ENCODE data around the gene CCDC3. TPM values are rescaled to one million over a fixed set of nuclear protein-coding genes. Genes with fewer than 3 reads are reported as not detected.

The CCDC3 gene
- total and polyA plus RNA-seq, 2 experiments from 2014 or later, result not detected

DNA sequence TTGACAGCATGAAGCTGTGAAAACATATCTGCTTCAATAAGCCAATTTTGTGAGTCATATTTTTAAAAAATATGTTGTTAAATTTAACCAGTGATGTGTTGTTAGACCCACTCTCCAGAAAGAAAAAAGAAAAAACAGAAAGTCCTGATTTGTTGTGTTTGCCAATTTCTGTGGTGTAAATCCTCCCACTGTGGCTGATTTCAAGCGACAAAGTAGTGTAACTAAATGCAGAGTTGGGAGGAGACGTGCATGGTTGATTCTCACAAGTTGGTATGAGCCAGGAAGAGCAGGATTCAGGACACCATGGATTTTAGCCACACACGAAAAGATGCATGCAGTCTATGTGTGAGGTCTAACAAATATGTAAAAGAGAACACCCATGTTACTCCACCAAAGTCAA lies 139.1 kb downstream of the CCDC3 start:
- H3K9me2 ChIP-seq (ENCODE audit: insufficient read depth), result no peaks in the 10 kb centered on the region
- no peaks in the 10 kb centered on the region for H3K4me1 ChIP-seq (ENCODE audit: insufficient read depth)
- no peaks in the 10 kb centered on the region for H3K9me3 ChIP-seq (ENCODE audit: low read depth)
- in situ Hi-C loops (cut with MboI), result no loop called here
- no peak for DNase-seq
- no peak overlapping the region for H3K27ac ChIP-seq
- H3K9ac ChIP-seq, result no peak overlapping the region
- TF ChIP-seq EZH2phosphoT487 (IDR thresholded peaks at IDR 0.05; ENCODE audit: insufficient read depth, low read depth) (no peak), EZH2 (IDR thresholded peaks at IDR 0.05; ENCODE audit: insufficient read depth, poor library complexity, severe bottlenecking) (no peak)
- WGBS, 2 experiments (ENCODE audit: low coverage in 1 of 2, low lambda C conversion rate in 2 of 2, missing lambda C conversion rate in 2 of 2), result 31 to 34% methylated on average over 3 of the region's 3 CpGs
- H3K79me2 ChIP-seq (ENCODE audit: insufficient read depth), result no peaks in the 10 kb centered on the region
- no peaks in the 10 kb centered on the region for H4K20me1 ChIP-seq (ENCODE audit: insufficient read depth)
- no peak overlapping the region for H3K4me2 ChIP-seq (ENCODE audit: unreplicated experiment)
- H3K36me3 ChIP-seq (ENCODE audit: low read depth), result no peaks in the 10 kb centered on the region
- H3K27me3 ChIP-seq (replicated peaks; ENCODE audit: insufficient read depth), result no peaks in the 10 kb centered on the region
- no peaks in the 10 kb centered on the region for H3F3A ChIP-seq (ENCODE audit: insufficient read depth)
- no peak overlapping the region for H2AFZ ChIP-seq
- H3K4me3 ChIP-seq, result no peak overlapping the region

DNA sequence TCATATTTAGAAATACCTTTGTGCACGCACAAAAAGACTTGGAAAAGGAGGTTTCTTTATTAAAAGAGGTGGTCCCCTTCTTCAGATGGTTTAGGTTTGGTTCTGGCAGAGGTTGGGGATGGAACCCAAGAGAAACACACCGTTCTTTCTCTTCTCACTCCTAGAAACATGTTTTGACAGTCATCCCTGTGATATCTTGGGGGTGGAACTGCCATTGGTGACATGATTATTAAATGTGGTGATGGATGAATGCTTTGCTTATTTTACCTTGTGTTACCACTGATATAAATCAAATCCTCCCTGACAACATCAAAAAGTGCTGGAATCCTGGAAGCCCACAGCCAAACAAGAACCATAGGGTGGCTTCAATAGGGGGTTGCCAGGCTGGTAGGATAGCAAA lies 146.5 kb downstream of the CCDC3 start:
- TF ChIP-seq EZH2phosphoT487 (IDR thresholded peaks at IDR 0.05; ENCODE audit: insufficient read depth, low read depth) (no peak), EZH2 (IDR thresholded peaks at IDR 0.05; ENCODE audit: insufficient read depth, poor library complexity, severe bottlenecking) (no peak)
- Histone ChIP-seq H3K4me1 (ENCODE audit: insufficient read depth) (no peaks in the 10 kb centered on the region), H3K9ac (no peak overlapping the region), H3K36me3 (ENCODE audit: low read depth) (no peaks in the 10 kb centered on the region), H3K9me2 (ENCODE audit: insufficient read depth) (no peaks in the 10 kb centered on the region), H3K27me3 (replicated peaks; ENCODE audit: insufficient read depth) (no peaks in the 10 kb centered on the region), H2AFZ (no peak overlapping the region), H3K4me2 (ENCODE audit: unreplicated experiment) (no peak overlapping the region), H3K4me3 (no peak overlapping the region), H3K79me2 (ENCODE audit: insufficient read depth) (no peaks in the 10 kb centered on the region), H3K27ac (no peak overlapping the region), H4K20me1 (ENCODE audit: insufficient read depth) (no peaks in the 10 kb centered on the region), H3F3A (ENCODE audit: insufficient read depth) (no peaks in the 10 kb centered on the region), H3K9me3 (ENCODE audit: low read depth) (no peaks in the 10 kb centered on the region)
- WGBS, 2 experiments (ENCODE audit: low coverage in 1 of 2, low lambda C conversion rate in 2 of 2, missing lambda C conversion rate in 2 of 2), result 18 to 24% methylated on average over 2 of the region's 2 CpGs
- DNase-seq, result no peak
- in situ Hi-C loops (cut with MboI), result no loop called here

DNA sequence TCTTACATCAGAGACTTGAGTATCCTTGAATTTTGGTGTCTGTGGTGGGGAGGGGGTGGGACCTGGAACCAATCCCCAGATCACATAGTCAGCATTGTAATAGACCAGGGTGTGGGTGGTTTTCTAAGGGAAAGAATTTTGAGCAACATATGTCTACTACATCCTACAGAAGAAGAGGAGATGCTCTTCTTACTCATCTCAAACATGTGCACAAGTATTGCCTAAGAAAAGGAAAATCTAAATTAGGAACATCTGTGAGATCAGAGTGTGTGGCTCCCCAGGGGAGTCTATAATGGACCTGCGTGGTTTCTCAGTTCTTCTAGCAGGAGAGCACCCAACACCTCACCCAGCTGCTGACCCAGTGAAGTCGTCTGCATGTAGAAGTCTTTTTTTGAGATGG lies 148.8 kb downstream of the CCDC3 start:
- Histone ChIP-seq H3K79me2 (ENCODE audit: insufficient read depth) (no peaks in the 10 kb centered on the region), H3K4me1 (ENCODE audit: insufficient read depth) (no peaks in the 10 kb centered on the region), H3F3A (ENCODE audit: insufficient read depth) (no peaks in the 10 kb centered on the region), H3K4me3 (no peak overlapping the region), H3K9me3 (ENCODE audit: low read depth) (no peaks in the 10 kb centered on the region), H4K20me1 (ENCODE audit: insufficient read depth) (no peaks in the 10 kb centered on the region), H3K27ac (no peak overlapping the region), H3K9ac (no peak overlapping the region), H3K9me2 (ENCODE audit: insufficient read depth) (no peaks in the 10 kb centered on the region), H3K27me3 (replicated peaks; ENCODE audit: insufficient read depth) (no peaks in the 10 kb centered on the region; the same call in 1 of the 2 replicates), H2AFZ (no peak overlapping the region), H3K36me3 (ENCODE audit: low read depth) (no peaks in the 10 kb centered on the region), H3K4me2 (ENCODE audit: unreplicated experiment) (no peak overlapping the region)
- in situ Hi-C loops (cut with MboI), result no loop called here
- TF ChIP-seq EZH2phosphoT487 (IDR thresholded peaks at IDR 0.05; ENCODE audit: insufficient read depth, low read depth) (no peak), EZH2 (IDR thresholded peaks at IDR 0.05; ENCODE audit: insufficient read depth, poor library complexity, severe bottlenecking) (no peak)
- no peak for DNase-seq
- WGBS, 2 experiments (ENCODE audit: low coverage in 1 of 2, low lambda C conversion rate in 2 of 2, missing lambda C conversion rate in 2 of 2), result 17 to 27% methylated on average over 2 of the region's 2 CpGs

DNA sequence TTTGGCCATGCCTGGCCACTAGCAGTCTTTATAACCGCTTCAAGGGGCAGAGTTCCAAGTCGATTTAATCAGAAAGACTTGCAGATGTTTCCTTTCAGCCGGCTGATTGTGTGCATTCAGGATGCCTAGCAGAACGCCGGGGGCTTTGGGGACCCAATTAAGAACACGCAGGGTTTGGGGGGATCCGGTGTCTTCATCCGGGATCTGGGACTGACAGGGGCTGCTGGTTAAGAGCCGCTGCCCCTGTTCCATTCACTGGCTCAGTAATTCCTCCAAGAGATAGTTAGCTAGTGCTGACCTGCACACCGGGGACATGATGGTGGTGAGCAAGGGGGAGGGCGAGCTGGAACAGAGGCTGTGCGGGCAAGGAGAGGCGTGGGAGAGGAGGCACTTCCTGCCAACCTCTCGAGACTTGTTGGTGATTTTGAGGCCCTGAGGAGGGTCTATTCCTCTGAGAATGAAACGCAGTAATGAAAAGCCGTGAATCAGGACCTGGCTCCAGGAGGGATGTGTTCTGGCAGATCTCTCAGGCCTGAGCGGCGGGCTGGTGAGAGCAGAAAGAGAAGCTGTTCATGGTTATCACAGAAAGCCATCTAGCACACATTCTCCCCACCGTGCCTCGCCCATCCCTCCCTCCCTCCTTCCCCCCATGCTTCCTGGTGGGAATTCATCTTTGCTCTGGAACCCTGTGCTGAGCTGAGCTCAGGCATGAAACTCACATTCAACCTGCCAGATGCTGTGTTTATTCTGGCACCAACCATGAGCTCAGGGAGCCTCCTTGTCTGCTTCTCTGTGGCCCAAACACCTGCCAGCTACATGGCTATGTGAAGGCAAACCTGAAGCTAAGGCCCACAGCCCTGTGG lies 152.0 kb downstream of the CCDC3 start:
- Histone ChIP-seq H3F3A (ENCODE audit: insufficient read depth) (peaks cover 7% of the 10 kb centered on the region; the same call in 1 of the 2 replicates), H2AFZ (no peak overlapping the region), H3K36me3 (ENCODE audit: low read depth) (no peaks in the 10 kb centered on the region), H3K79me2 (ENCODE audit: insufficient read depth) (no peaks in the 10 kb centered on the region), H4K20me1 (ENCODE audit: insufficient read depth) (no peaks in the 10 kb centered on the region), H3K9me2 (ENCODE audit: insufficient read depth) (no peaks in the 10 kb centered on the region), H3K4me3 (no peak overlapping the region), H3K9ac (no peak overlapping the region), H3K4me2 (ENCODE audit: unreplicated experiment) (no peak overlapping the region), H3K27ac (no peak overlapping the region), H3K4me1 (ENCODE audit: insufficient read depth) (peaks cover 10% of the 10 kb centered on the region; the same call in 1 of the 2 replicates), H3K27me3 (replicated peaks; ENCODE audit: insufficient read depth) (no peaks in the 10 kb centered on the region; the same call in 1 of the 2 replicates), H3K9me3 (ENCODE audit: low read depth) (no peaks in the 10 kb centered on the region)
- no peak for DNase-seq
- in situ Hi-C loops (cut with MboI), result no loop called here
- WGBS, 2 experiments (ENCODE audit: low coverage in 1 of 2, low lambda C conversion rate in 2 of 2, missing lambda C conversion rate in 2 of 2), result 17 to 19% methylated on average over 20 of the region's 20 CpGs
- no peak for TF ChIP-seq EZH2 (IDR thresholded peaks at IDR 0.05; ENCODE audit: insufficient read depth, poor library complexity, severe bottlenecking)
- TF ChIP-seq EZH2phosphoT487 (IDR thresholded peaks at IDR 0.05; ENCODE audit: insufficient read depth, low read depth), result no peak
